Stomach (tissue), 9 donors: ENCODE results near the gene IPO11. TPM values are rescaled to one million over a fixed set of nuclear protein-coding genes. Genes with fewer than 3 reads are reported as not detected.
"Not testable (repeated sequence)": the region's sequence is repeated elsewhere in the genome, so short reads cannot be mapped to it uniquely, and the experiment has no call there.

Experiments used
- DNase-seq, 2 donors: peaks; one replicate each; pipeline versions ENCODE4 v3.0.0 to v3.0.0-alpha.2; 2013 to 2019
- H3K27ac ChIP-seq, 5 donors: fragments of 200-600 bp in 4 of 5; sonication (generic) in 4 of 5; one replicate each; pipeline ENCODE4 v1.5.1; 2013 to 2019; ENCODE audit warnings: mild to moderate bottlenecking in 1 of 5, moderate library complexity in 1 of 5
- H3K27me3 ChIP-seq, 3 donors: fragments of 200-600 bp; sonication (generic); one replicate each; pipeline ENCODE4 v1.5.1; 2017 to 2019; ENCODE audit warnings: mixed run types in 1 of 3
- H3K36me3 ChIP-seq, 4 donors: fragments of 200-600 bp; sonication (generic); 1 replicate in 3 of 4; 2 replicates in 1 of 4; pipeline ENCODE4 v1.5.1; 2016 to 2019
- H3K4me1 ChIP-seq, 4 donors: fragments of 200-600 bp; sonication (generic); one replicate each; pipeline ENCODE4 v1.5.1; 2016 to 2019
- H3K4me3 ChIP-seq, 4 donors: fragments of 200-600 bp; sonication (generic) in 3 of 4; one replicate each; pipeline ENCODE4 v1.5.1; 2016 to 2019; ENCODE audit warnings: mild to moderate bottlenecking in 1 of 4
- H3K9me3 ChIP-seq, 4 donors: fragments of 200-600 bp; sonication (generic); one replicate each; pipeline ENCODE4 v1.5.1; 2016 to 2019
- EP300 ChIP-seq: sonication (generic); formaldehyde crosslinking; IDR thresholded peaks from one replicate; pipeline ENCODE4 v1.6.1; 2017; ENCODE audit warnings: antibody characterized with exemption
- POLR2A ChIP-seq, 4 donors: fragments of 450-650 bp; IDR thresholded peaks; one replicate each; pipeline ENCODE4 v1.6.1; 2016; ENCODE audit warnings: antibody characterized with exemption in 4 of 4, control low read depth in 2 of 4, mild to moderate bottlenecking in 1 of 4, moderate library complexity in 1 of 4
- POLR2AphosphoS5 ChIP-seq, 3 donors: sonication (generic); formaldehyde crosslinking; IDR thresholded peaks; one replicate each; pipeline ENCODE4 v1.6.1; 2016; ENCODE audit warnings: antibody characterized with exemption in 3 of 3
- WGBS, 5 donors: extraction: QIAGEN DNeasy Blood & Tissue Kit in 3 of 5; methylation state at CpG; one replicate each; pipeline versions ENCODE4 v1.1.5 to v1.1.7; 2013 to 2018; 5-methylcytosine and 5-hydroxymethylcytosine counted together
- intact Hi-C: fragments of 100-400 bp; cut with DNase I; formaldehyde crosslinking; loops from one replicate; pipeline ENCODE4 v1.15.1; 2023; ENCODE audit warnings: low total_unique reads
- polyA plus RNA-seq, 3 donors: library from polyadenylated mRNA; stranded (reverse); fragments of 200-250 nt; gene quantifications; one replicate each; pipeline ENCODE4 v1.2.3, GENCODE V29; 2013
- total RNA-seq, 5 donors: library from RNA; depleted of rRNA; stranded (reverse); fragments of >200 nt; gene quantifications; one replicate each; pipeline versions ENCODE4 v1.1.0 to v1.2.3, GENCODE V29; 2014 to 2016
- TF ChIP-seq, protein P1 (sequence below), 7 experiments: fragments of 450-650 bp in 4 of 7; fragments of 200-600 bp in 3 of 7; sonication (generic) in 3 of 7; IDR thresholded peaks; one replicate each; pipeline ENCODE4 v1.5.1; 2016 to 2019; ENCODE audit warnings: antibody characterized with exemption in 7 of 7, control low read depth in 2 of 7, mild to moderate bottlenecking in 1 of 7
- donor health status: healthy with polysubstance abuse.
- donor health status: Bipolar disorder and iron deficiency.
- donor health status: healthy.

IPO11 gene
- total and polyA plus RNA-seq, 8 donors = 8.0 to 37.5 (median 9.8) TPM

DNA sequence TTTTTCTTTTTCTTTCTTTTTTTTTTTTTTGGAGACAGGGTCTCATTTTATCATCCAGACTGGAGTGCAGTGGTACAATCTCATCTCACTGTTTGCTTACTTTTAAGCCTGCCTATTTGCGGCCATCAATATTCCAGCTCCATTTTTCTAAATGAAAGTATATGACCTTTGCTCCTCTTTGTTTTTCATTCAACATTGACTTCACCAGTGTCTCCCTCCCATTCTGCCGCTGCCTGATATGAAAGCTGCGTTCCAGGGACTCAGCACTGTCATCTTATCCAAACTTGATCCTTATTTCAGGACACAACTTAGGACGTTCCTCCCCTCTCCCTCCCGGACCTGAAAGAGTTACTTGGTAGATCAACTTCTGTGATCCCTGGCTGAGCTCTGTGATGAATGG lies 239.7 kb downstream of the IPO11 start:
- no peak for DNase-seq
- peaks cover 0 to 13% (median 4%) of the 10 kb centered on the region in 4 donors for H3K9me3 ChIP-seq
- H3K27ac ChIP-seq = no peak overlapping the region
- 36 to 50% (median 39%) methylated on average over 5 of the region's 5 CpGs for WGBS, 5 donors
- TF ChIP-seq POLR2AphosphoS5 (IDR thresholded peaks at IDR 0.05) (no peak), EP300 (no peak), POLR2A (IDR thresholded peaks at IDR 0.05) (no peak)
- TF ChIP-seq, protein P1, sequence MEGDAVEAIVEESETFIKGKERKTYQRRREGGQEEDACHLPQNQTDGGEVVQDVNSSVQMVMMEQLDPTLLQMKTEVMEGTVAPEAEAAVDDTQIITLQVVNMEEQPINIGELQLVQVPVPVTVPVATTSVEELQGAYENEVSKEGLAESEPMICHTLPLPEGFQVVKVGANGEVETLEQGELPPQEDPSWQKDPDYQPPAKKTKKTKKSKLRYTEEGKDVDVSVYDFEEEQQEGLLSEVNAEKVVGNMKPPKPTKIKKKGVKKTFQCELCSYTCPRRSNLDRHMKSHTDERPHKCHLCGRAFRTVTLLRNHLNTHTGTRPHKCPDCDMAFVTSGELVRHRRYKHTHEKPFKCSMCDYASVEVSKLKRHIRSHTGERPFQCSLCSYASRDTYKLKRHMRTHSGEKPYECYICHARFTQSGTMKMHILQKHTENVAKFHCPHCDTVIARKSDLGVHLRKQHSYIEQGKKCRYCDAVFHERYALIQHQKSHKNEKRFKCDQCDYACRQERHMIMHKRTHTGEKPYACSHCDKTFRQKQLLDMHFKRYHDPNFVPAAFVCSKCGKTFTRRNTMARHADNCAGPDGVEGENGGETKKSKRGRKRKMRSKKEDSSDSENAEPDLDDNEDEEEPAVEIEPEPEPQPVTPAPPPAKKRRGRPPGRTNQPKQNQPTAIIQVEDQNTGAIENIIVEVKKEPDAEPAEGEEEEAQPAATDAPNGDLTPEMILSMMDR (IDR thresholded peaks at IDR 0.05) = no peak
- intact Hi-C loops = no loop called here
- no peak overlapping the region for H3K4me3 ChIP-seq
- H3K36me3 ChIP-seq = no peaks in the 10 kb centered on the region
- H3K4me1 ChIP-seq = no peaks in the 10 kb centered on the region
- H3K27me3 ChIP-seq = no peaks in the 10 kb centered on the region

DNA sequence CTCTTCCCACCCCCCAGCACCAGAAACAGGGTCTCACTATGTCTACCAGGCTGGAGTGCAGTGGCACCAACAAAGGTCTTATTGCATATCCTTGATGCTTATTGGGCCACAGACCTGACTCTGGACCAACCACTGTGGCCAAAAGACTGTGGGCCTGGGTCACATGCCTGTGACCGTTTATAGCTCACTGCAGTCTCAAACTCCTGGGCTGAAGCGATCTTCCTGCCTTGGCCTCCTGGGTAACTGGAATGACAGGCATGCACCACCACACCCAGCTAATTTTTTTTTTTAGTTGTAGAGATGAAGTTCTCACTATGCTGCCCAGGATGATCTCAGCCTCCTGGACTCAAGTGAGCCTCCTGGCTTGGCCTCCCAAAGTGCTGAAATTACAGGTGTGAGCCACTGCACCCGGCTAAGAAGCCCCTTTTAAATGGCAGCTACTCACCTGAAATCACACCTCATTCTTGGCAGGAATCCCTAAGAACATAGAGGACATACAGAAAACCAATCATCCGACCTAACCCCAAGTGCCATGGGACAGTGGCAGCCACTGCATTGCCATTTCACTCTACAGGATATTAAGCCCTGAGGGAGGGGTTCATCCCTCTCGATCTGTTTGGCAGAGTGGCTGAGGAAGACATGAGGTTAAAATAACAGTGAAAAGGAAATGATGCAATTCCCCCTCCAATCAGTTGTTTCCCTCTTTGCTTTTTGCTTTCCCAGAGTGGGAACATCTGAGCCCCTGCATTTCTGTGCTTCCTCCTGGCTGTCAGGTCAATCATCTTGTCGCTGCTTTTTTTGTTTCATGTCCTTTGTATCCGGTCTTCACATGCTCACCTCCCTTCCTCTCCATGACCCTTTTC lies 240.7 kb downstream of the IPO11 start:
- TF ChIP-seq POLR2AphosphoS5 (IDR thresholded peaks at IDR 0.05) = no peak
- no peak for TF ChIP-seq POLR2A (IDR thresholded peaks at IDR 0.05)
- TF ChIP-seq, protein P1 (IDR thresholded peaks at IDR 0.05) = no peak
- no peak for TF ChIP-seq EP300
- 71 to 84% (median 74%) methylated on average over 7 of the region's 7 CpGs for WGBS, 5 donors

DNA sequence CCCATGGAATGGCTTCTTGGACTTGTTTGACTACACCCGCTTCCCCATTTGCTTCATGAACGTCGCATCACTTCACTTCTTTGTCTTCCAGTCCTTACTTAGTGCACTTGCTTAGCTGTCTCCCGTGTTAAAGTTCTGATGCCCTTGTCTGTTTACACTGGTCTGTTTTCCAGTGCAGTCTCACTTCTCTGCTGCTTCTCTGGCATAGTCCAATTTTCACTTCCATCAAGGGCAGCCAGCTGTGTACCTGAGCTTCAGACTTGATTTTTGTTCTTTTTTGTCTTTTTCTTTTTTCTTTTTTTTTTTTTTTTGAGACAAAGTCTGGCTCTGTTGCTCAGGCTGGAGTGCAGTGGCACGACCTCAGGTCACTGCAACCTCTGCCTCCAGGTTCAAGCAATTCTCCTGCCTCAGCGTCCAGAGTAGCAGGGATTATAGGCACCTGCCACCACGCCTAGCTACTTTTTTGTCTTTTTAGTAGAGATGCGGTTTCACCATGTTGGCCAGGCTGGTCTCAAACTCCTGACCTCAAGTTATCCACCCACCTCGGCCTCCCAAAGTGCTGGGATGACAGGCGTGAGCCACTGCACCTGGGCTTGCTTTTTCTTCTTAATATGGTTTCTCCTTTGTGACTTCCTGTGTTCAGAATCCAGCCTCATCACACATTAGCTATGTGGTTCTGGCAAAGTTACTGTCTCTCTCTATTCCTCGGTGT lies 241.5 kb downstream of the IPO11 start:
- no peak for TF ChIP-seq POLR2A (IDR thresholded peaks at IDR 0.05)
- no peak for TF ChIP-seq POLR2AphosphoS5 (IDR thresholded peaks at IDR 0.05)
- TF ChIP-seq, protein P1 (IDR thresholded peaks at IDR 0.05) = no peak
- no peak for TF ChIP-seq EP300
- Histone ChIP-seq H3K27me3 (no peaks in the 10 kb centered on the region), H3K36me3 (no peaks in the 10 kb centered on the region), H3K27ac (no peak overlapping the region), H3K4me3 (no peak overlapping the region), H3K4me1 (no peaks in the 10 kb centered on the region), H3K9me3 (peaks cover 0 to 23% (median 4%) of the 10 kb centered on the region in 4 donors)
- no peak for DNase-seq
- intact Hi-C loops = no loop called here
- 76 to 86% (median 80%) methylated on average over 11 of the region's 11 CpGs for WGBS, 5 donors

More for the DNA sequence above, 240.7 kb downstream of the IPO11 start:
- peak in 1 of 2 donors; percentile 17 for DNase-seq
- Histone ChIP-seq H3K4me3 (no peak overlapping the region), H3K4me1 (no peaks in the 10 kb centered on the region), H3K36me3 (no peaks in the 10 kb centered on the region), H3K9me3 (peaks cover 0 to 21% (median 4%) of the 10 kb centered on the region in 4 donors), H3K27me3 (no peaks in the 10 kb centered on the region), H3K27ac (no peak overlapping the region)
- intact Hi-C loops = no loop called here

GRCh38 chr5:62657772-62658171 lies 245.2 kb downstream of the IPO11 start:
- H3K27me3 ChIP-seq, H3K36me3 ChIP-seq, H3K4me1 ChIP-seq, DNase-seq, H3K27ac ChIP-seq, intact Hi-C loops, H3K4me3 ChIP-seq: not testable (repeated sequence)
- peaks cover 0 to 35% (median 11%) of the 10 kb centered on the region in 4 donors for H3K9me3 ChIP-seq
